ENCODE data around the gene GGA2. TPM values are rescaled to one million over a fixed set of nuclear protein-coding genes. Genes with fewer than 3 reads are reported as not detected.

GGA2 gene
- total RNA-seq, 1 donor from 2014 or later = 161 TPM

DNA sequence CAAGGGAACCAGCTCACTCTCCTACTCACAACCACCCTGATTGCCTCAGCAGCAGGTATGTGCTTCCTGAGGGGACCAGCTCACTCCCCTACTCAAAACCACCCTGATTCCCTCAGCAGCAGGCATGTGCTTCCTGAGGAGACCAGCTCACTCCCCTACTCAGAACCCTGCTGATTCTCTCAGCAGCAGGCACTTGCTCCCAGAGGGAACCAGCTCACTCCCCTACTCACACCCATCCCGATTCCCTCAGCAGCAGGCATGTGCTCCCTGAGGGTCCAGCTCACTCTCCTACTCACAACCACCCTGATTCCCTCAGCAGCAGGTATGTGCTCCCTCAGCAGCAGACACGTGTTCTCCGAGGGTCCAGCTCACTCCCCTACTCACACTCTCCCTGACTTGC, 31.2 kb downstream of the GGA2 start:
- TF ChIP-seq, protein P1, sequence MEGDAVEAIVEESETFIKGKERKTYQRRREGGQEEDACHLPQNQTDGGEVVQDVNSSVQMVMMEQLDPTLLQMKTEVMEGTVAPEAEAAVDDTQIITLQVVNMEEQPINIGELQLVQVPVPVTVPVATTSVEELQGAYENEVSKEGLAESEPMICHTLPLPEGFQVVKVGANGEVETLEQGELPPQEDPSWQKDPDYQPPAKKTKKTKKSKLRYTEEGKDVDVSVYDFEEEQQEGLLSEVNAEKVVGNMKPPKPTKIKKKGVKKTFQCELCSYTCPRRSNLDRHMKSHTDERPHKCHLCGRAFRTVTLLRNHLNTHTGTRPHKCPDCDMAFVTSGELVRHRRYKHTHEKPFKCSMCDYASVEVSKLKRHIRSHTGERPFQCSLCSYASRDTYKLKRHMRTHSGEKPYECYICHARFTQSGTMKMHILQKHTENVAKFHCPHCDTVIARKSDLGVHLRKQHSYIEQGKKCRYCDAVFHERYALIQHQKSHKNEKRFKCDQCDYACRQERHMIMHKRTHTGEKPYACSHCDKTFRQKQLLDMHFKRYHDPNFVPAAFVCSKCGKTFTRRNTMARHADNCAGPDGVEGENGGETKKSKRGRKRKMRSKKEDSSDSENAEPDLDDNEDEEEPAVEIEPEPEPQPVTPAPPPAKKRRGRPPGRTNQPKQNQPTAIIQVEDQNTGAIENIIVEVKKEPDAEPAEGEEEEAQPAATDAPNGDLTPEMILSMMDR (IDR thresholded peaks at IDR 0.05) = no peak
- peaks cover 97% of the 10 kb centered on the region for H3K36me3 ChIP-seq
- ATAC-seq = peak; percentile 28
- no peaks in the 10 kb centered on the region for H3K9me3 ChIP-seq
- no peak for DNase-seq
- intact Hi-C loops (cut with DNase I) = no loop called here
- no peaks in the 10 kb centered on the region for H3K27me3 ChIP-seq
- no peak overlapping the region for H3K4me3 ChIP-seq
- no peaks in the 10 kb centered on the region for H3K4me1 ChIP-seq
- no peak overlapping the region for H3K27ac ChIP-seq

DNA sequence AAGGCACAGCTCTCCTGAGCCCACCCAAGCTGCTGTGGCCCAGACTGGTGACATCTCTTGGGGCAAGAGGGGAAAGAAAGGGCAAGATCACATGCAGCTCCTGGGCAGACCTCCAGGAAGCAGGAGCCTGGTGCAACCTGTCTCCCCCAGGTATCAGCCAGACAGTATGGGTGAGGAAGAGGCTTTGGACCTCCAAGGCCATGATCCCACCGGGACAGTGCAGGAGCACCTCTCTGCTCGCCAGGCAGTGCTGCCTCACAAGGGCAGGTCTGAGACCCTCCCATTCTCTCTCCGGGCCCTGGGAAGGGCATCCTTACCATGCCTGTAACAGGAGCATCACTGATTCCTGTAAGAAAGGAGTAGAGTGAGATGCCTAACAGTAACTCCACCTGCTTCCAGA, 31.7 kb downstream of the GGA2 start:
- Histone ChIP-seq H3K27ac (no peak overlapping the region), H3K27me3 (no peaks in the 10 kb centered on the region), H3K9me3 (no peaks in the 10 kb centered on the region), H3K4me3 (no peak overlapping the region), H3K4me1 (no peaks in the 10 kb centered on the region), H3K36me3 (peaks cover 100% of the 10 kb centered on the region)
- intact Hi-C loops (cut with DNase I) = no loop called here
- ATAC-seq (peak; percentile 26), DNase-seq (no peak)
- TF ChIP-seq, protein P1 (IDR thresholded peaks at IDR 0.05) = no peak

DNA sequence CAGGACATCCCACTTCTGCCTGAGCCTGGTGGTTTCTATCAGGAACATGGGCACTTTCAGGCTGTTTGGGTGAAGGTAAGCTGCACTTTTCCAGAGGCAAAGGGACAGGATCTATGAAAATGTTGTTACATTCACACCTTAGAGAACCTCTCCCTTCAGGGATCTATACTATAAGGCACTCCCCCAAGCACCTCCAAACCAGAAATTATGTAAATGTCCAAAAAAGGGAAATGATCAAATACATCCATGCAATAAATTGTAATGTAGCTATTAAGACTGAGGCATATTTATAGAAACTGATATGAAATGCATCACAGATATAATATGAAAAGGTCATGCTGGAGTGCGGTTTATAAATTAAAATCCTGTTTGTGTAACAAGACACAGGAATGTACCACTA, 34.0 kb downstream of the GGA2 start:
- no peak for ATAC-seq
- H3K4me1 ChIP-seq = no peaks in the 10 kb centered on the region
- TF ChIP-seq, protein P1 (IDR thresholded peaks at IDR 0.05) = no peak

DNA sequence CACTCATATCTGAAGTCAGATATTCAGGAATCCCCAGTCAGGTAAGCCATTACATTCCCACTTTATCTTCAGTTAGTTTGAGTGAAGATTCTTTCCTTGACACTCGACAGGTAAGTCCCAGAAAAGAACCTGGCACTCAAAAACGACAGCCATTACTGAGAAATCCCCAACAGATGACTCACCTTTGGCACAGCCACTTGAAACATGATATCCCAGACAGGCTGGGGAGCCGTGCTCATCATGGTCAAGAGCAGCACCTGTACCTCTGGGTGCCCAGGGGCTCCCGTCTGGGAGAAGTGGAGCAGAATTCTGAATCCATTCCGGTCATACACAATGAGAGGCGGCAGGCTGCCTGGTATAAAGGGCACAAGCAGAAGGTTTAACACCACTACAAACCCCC, 40.5 kb downstream of the GGA2 start:
- H3K4me1 ChIP-seq = no peaks in the 10 kb centered on the region
- ATAC-seq (peak; percentile 74), DNase-seq (no peak)
- H3K9me3 ChIP-seq = no peaks in the 10 kb centered on the region
- intact Hi-C loops (cut with DNase I) = no loop called here
- peaks cover 99% of the 10 kb centered on the region for H3K36me3 ChIP-seq
- no peak overlapping the region for H3K4me3 ChIP-seq
- no peak overlapping the region for H3K27ac ChIP-seq
- TF ChIP-seq, protein P1 (IDR thresholded peaks at IDR 0.05) = no peak
- H3K27me3 ChIP-seq = no peaks in the 10 kb centered on the region

More for the DNA sequence above, 34.0 kb downstream of the GGA2 start:
- H3K36me3 ChIP-seq = peaks cover 100% of the 10 kb centered on the region
- H3K27ac ChIP-seq = no peak overlapping the region
- DNase-seq = no peak
- H3K4me3 ChIP-seq = no peak overlapping the region
- H3K9me3 ChIP-seq = no peaks in the 10 kb centered on the region
- no peaks in the 10 kb centered on the region for H3K27me3 ChIP-seq
- intact Hi-C loops (cut with DNase I) = no loop called here

DNA sequence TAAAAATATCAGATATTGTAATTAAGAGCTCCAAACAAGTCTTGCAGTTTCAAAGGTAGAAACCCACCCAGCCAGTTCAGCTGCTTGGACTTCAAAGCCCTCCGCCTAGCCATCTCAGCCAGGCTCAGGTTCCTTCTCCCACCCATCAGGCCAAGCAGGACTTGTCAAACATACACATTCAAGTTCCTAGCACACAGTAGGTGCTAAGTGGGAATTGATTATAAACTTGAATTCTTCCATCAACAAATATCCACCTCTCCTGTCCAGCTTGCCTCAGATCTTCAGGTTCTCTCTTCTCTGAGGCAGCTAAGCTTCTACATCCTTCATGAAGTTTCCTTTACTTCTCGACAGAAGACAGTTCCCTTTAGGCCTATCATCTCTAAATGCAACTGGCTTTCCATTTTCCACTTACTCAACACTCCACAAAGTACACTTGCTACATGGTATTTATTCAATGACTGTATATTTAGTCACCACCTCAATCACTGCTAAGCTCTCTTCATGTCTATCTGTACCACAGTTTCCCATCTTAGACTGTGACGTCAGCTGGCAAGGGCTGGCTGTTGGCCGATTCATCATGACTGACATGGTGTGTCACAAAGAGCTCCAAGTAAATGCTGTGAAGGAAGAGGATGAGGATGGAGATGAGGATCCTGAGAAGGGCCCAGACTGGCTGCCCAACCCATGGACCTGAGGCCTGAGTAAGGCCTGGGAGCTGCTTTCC, 44.0 kb downstream of the GGA2 start:
- intact Hi-C loops (cut with DNase I) = no loop called here
- Histone ChIP-seq H3K9me3 (no peaks in the 10 kb centered on the region), H3K4me3 (no peak overlapping the region), H3K27ac (no peak overlapping the region), H3K27me3 (no peaks in the 10 kb centered on the region), H3K4me1 (peaks cover 6% of the 10 kb centered on the region), H3K36me3 (peaks cover 64% of the 10 kb centered on the region)
- TF ChIP-seq, protein P1 (IDR thresholded peaks at IDR 0.05) = no peak
- no peak for DNase-seq
- ATAC-seq = no peak
